Aorta (tissue), 5 donors: ENCODE results near the gene DOCK8. TPM values are rescaled to one million over a fixed set of nuclear protein-coding genes. Genes with fewer than 3 reads are reported as not detected.

Source experiments
- ATAC-seq: fragments of 200-7000 bp; cut with Tn5 transposase; one replicate; pipeline ENCODE4 v1.9.1; 2022; ENCODE audit warnings: moderate library complexity; ENCODE audit not compliant: low FRiP score
- DNase-seq, 2 donors: peaks; one replicate each; pipeline ENCODE4 v3.0.0-alpha.2; 2020
- H3K27ac ChIP-seq, 2 donors: one replicate each; pipeline ENCODE4 v1.5.1; 2013; ENCODE audit warnings: low read length in 2 of 2, mild to moderate bottlenecking in 2 of 2, moderate library complexity in 2 of 2, control low read depth in 1 of 2, inconsistent platforms in 1 of 2, low read depth in 1 of 2
- H3K27me3 ChIP-seq, 2 donors: one replicate each; pipeline ENCODE4 v1.6.1; 2013; ENCODE audit warnings: control low read depth in 1 of 2, low read length in 1 of 2, mild to moderate bottlenecking in 1 of 2, moderate library complexity in 1 of 2; ENCODE audit not compliant: insufficient read depth in 2 of 2, control insufficient read depth in 1 of 2
- H3K36me3 ChIP-seq, 2 donors: one replicate each; pipeline ENCODE4 v1.6.1; 2013; ENCODE audit warnings: control low read depth in 1 of 2, low read length in 1 of 2, mild to moderate bottlenecking in 1 of 2; ENCODE audit not compliant: insufficient read depth in 2 of 2, control insufficient read depth in 1 of 2
- H3K4me1 ChIP-seq, 2 donors: one replicate each; pipeline ENCODE4 v1.6.1; 2013; ENCODE audit warnings: low read length in 2 of 2, control low read depth in 1 of 2, mild to moderate bottlenecking in 1 of 2, moderate library complexity in 1 of 2; ENCODE audit not compliant: insufficient read depth in 2 of 2, control insufficient read depth in 1 of 2
- H3K4me3 ChIP-seq, 2 donors: one replicate each; pipeline ENCODE4 v1.5.1; 2013; ENCODE audit warnings: low read length in 2 of 2, control low read depth in 1 of 2, mild to moderate bottlenecking in 1 of 2
- H3K9me3 ChIP-seq: one replicate; pipeline ENCODE4 v1.6.1; 2013; ENCODE audit warnings: mild to moderate bottlenecking, low read length; ENCODE audit not compliant: control insufficient read depth
- WGBS, 2 donors: extraction: QIAGEN DNeasy Blood & Tissue Kit; methylation state at CpG; one replicate each; pipeline ENCODE4 v1.1.7; 2013; 5-methylcytosine and 5-hydroxymethylcytosine counted together
- intact Hi-C, 2 donors: fragments of 100-400 bp; cut with DNase I; formaldehyde crosslinking; loops; one replicate each; pipeline versions ENCODE4 v1.14.2 to v1.15.0; 2022
- polyA plus RNA-seq, 2 donors: library from polyadenylated mRNA; stranded (reverse); fragments of 200-250 nt; gene quantifications; one replicate each; pipeline ENCODE4 v1.2.3, GENCODE V29; 2013
- total RNA-seq, 2 donors: library from RNA; stranded (reverse); fragmentation: NEBNext Ultra II Directional; extraction: Animal tissue kit (Norgen Biotek cat#: 25700); gene quantifications; one replicate each; pipeline ENCODE4 v1.2.1, GENCODE V29; 2021
- donor health status: healthy with polysubstance abuse.
- donor health status: Bipolar disorder and iron deficiency.
- donor health status: DM: no; HTN: no; CAD: no.
- donor health status: DM: no; HTN: no; CAD: no.
- donor health status: DM: yes; HTN: yes; CAD: no.

Gene DOCK8
- total and polyA plus RNA-seq, 4 donors, result 2.0 to 42.8 (median 11.5) TPM

- H3K4me3 ChIP-seq, result no peak overlapping the region
- no peaks in the 10 kb centered on the region for H3K9me3 ChIP-seq
- no peaks in the 10 kb centered on the region for H3K36me3 ChIP-seq
- intact Hi-C loops, result no loop called here
- ATAC-seq, result no peak
- WGBS, 2 donors, result 86 to 88% methylated on average over 3 of the region's 3 CpGs
- H3K27me3 ChIP-seq, result no peaks in the 10 kb centered on the region
- DNase-seq, result no peak
- H3K4me1 ChIP-seq, result no peaks in the 10 kb centered on the region
- no peak overlapping the region for H3K27ac ChIP-seq
Observed at GRCh38 chr9:331197-331596, 116.5 kb downstream of the DOCK8 start.

- DNase-seq (no peak), ATAC-seq (no peak)
- H3K36me3 ChIP-seq, result no peaks in the 10 kb centered on the region
- no peaks in the 10 kb centered on the region for H3K27me3 ChIP-seq
- no peak overlapping the region for H3K4me3 ChIP-seq
- peaks cover 0 to 2% of the 10 kb centered on the region in 2 donors for H3K4me1 ChIP-seq
- no peaks in the 10 kb centered on the region for H3K9me3 ChIP-seq
- 91% methylated on average over 2 of the region's 2 CpGs for WGBS, 2 donors
- no peak overlapping the region for H3K27ac ChIP-seq
- intact Hi-C loops, result no loop called here
Observed at GRCh38 chr9:335373-335772, 120.7 kb downstream of the DOCK8 start.

GRCh38 chr9:336039-336438, 121.4 kb downstream of the DOCK8 start:
- peaks cover 0 to 2% of the 10 kb centered on the region in 2 donors for H3K4me1 ChIP-seq
- no peaks in the 10 kb centered on the region for H3K9me3 ChIP-seq
- H3K27ac ChIP-seq, result no peak overlapping the region
- no peaks in the 10 kb centered on the region for H3K36me3 ChIP-seq
- intact Hi-C loops, result no loop called here
- 9 to 12% methylated on average over 2 of the region's 2 CpGs for WGBS, 2 donors
- ATAC-seq (no peak), DNase-seq (no peak)
- H3K4me3 ChIP-seq, result no peak overlapping the region
- no peaks in the 10 kb centered on the region for H3K27me3 ChIP-seq

GRCh38 chr9:338602-339001, 123.9 kb downstream of the DOCK8 start:
- Histone ChIP-seq H3K4me1 (peaks cover 0 to 2% of the 10 kb centered on the region in 2 donors), H3K36me3 (no peaks in the 10 kb centered on the region), H3K27ac (no peak overlapping the region), H3K9me3 (no peaks in the 10 kb centered on the region), H3K27me3 (no peaks in the 10 kb centered on the region), H3K4me3 (no peak overlapping the region)
- intact Hi-C loops, result no loop called here
- 86 to 88% methylated on average over 6 of the region's 6 CpGs for WGBS, 2 donors
- DNase-seq, result no peak
- ATAC-seq, result no peak

GRCh38 chr9:341634-342421, 127.2 kb downstream of the DOCK8 start:
- Histone ChIP-seq H3K4me1 (no peaks in the 10 kb centered on the region), H3K27me3 (no peaks in the 10 kb centered on the region), H3K36me3 (no peaks in the 10 kb centered on the region), H3K4me3 (no peak overlapping the region), H3K27ac (no peak overlapping the region), H3K9me3 (no peaks in the 10 kb centered on the region)
- no peak for ATAC-seq
- 82% methylated on average over 9 of the region's 9 CpGs for WGBS, 2 donors
- no peak for DNase-seq
- intact Hi-C loops, result no loop called here

- WGBS, 2 donors, result 55 to 65% methylated on average over 4 of the region's 4 CpGs
- Histone ChIP-seq H3K36me3 (no peaks in the 10 kb centered on the region), H3K9me3 (no peaks in the 10 kb centered on the region), H3K27me3 (no peaks in the 10 kb centered on the region), H3K4me3 (no peak overlapping the region), H3K27ac (no peak overlapping the region), H3K4me1 (no peaks in the 10 kb centered on the region)
- no peak for DNase-seq
- no peak for ATAC-seq
- intact Hi-C loops, result no loop called here
Observed at GRCh38 chr9:343773-344172, 129.1 kb downstream of the DOCK8 start.

- 69 to 79% methylated on average over 8 of the region's 8 CpGs for WGBS, 2 donors
- H3K4me1 ChIP-seq, result no peaks in the 10 kb centered on the region
- H3K27me3 ChIP-seq, result no peaks in the 10 kb centered on the region
- H3K4me3 ChIP-seq, result no peak overlapping the region
- DNase-seq, result no peak
- no peaks in the 10 kb centered on the region for H3K9me3 ChIP-seq
- ATAC-seq, result no peak
- H3K27ac ChIP-seq, result no peak overlapping the region
- H3K36me3 ChIP-seq, result no peaks in the 10 kb centered on the region
- intact Hi-C loops, result no loop called here
Observed at GRCh38 chr9:346111-346571, 131.5 kb downstream of the DOCK8 start.

GRCh38 chr9:347667-348292, 133.1 kb downstream of the DOCK8 start:
- WGBS, 2 donors, result 20 to 21% methylated on average over 9 of the region's 9 CpGs
- Histone ChIP-seq H3K27me3 (no peaks in the 10 kb centered on the region), H3K36me3 (no peaks in the 10 kb centered on the region), H3K4me1 (no peaks in the 10 kb centered on the region), H3K27ac (no peak overlapping the region), H3K9me3 (no peaks in the 10 kb centered on the region), H3K4me3 (no peak overlapping the region)
- ATAC-seq (no peak), DNase-seq (no peak)
- intact Hi-C loops, result no loop called here

GRCh38 chr9:350384-350783, 135.7 kb downstream of the DOCK8 start:
- Histone ChIP-seq H3K4me3 (no peak overlapping the region), H3K9me3 (no peaks in the 10 kb centered on the region), H3K36me3 (no peaks in the 10 kb centered on the region), H3K27me3 (no peaks in the 10 kb centered on the region), H3K4me1 (no peaks in the 10 kb centered on the region), H3K27ac (no peak overlapping the region)
- ATAC-seq (no peak), DNase-seq (no peak)
- WGBS, 2 donors, result 78 to 84% methylated on average over 7 of the region's 7 CpGs
- intact Hi-C loops, result no loop called here
